Neural progenitor cell (in vitro differentiated cells): ENCODE measurements around the gene RPS27L.

Source experiments
- CTCF ChIP-seq: fragments of 200-600 bp; sonication (generic); IDR thresholded peaks from 2 replicates; pipeline ENCODE4 v1.5.1; 2017; ENCODE audit warnings: antibody characterized with exemption, mild to moderate bottlenecking
- EZH2 ChIP-seq: fragments of 200-600 bp; sonication (generic); IDR thresholded peaks from 2 replicates; pipeline ENCODE4 v1.6.1; 2017; ENCODE audit warnings: antibody characterized with exemption, mild to moderate bottlenecking, moderate library complexity
- EZH2phosphoT487 ChIP-seq: fragments of 200-600 bp; sonication (generic); IDR thresholded peaks from 2 replicates; pipeline ENCODE4 v1.6.1; 2017; ENCODE audit warnings: antibody characterized with exemption

- TF ChIP-seq CTCF (no peak), EZH2 (no peak), EZH2phosphoT487 (no peak)
Observed at GRCh38 chr15:63181648-63182047, 24.4 kb upstream of the RPS27L start.
